ENCODE results near the gene CASP14. TPM values are rescaled to one million over a fixed set of nuclear protein-coding genes. Genes with fewer than 3 reads are reported as not detected.

Gene CASP14
- total and polyA plus RNA-seq, 2 experiments from 2014 or later: not detected

DNA sequence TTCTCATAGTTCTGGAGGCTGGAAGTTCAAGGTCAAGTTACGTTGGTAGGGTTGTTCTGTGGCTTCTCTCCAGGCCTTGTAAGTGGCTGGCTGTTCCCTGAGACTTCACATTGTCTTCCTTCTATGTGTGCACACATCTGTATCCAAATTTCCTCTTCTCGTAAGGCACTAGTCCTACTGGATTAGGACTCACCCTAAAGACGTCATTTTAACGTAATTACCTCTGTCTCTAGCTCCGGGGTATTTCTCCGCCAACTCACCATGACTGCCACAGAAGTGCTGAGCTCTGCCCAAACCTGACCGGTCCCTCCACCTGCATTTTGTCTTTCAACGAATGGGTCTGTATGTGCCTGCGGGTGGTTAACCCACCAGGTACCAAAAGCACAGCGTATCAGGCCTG is 49.2 kb downstream of the CASP14 start:
- Mint-ChIP-seq H3K27ac (no peak overlapping the region), H3K4me1 (no peaks in the 10 kb centered on the region), H3K36me3 (ENCODE audit: low read depth) (0 out of 3 replicates have a peak, but pooled peaks cover 2% of the 10 kb centered on the region), H3K4me3 (no peak overlapping the region), H3K27me3 (ENCODE audit: insufficient read depth, low read depth, poor library complexity) (peaks cover 7% of the 10 kb centered on the region), H3K9me3 (peaks cover 9% of the 10 kb centered on the region)
- no peak overlapping the region for H3K27ac ChIP-seq (ENCODE audit: low read depth)
- H3K4me1 ChIP-seq (ENCODE audit: insufficient read depth): no peaks in the 10 kb centered on the region
- ATAC-seq (no peak), DNase-seq (ENCODE audit: low spot score) (no peak)
- no peak overlapping the region for H3K4me2 ChIP-seq
- no peaks in the 10 kb centered on the region for H3K36me3 ChIP-seq (ENCODE audit: insufficient read depth)
- H3F3A ChIP-seq (replicated peaks; ENCODE audit: low read depth): no peaks in the 10 kb centered on the region
- no peaks in the 10 kb centered on the region for H3K27me3 ChIP-seq (ENCODE audit: insufficient read depth)
- TF ChIP-seq ZNF331 (CRISPR knock-in tag; IDR thresholded peaks at IDR 0.05; ENCODE audit: low read depth) (no peak), ETS1 (IDR thresholded peaks at IDR 0.05) (no peak), STAT1 (IDR thresholded peaks at IDR 0.05; ENCODE audit: unreplicated experiment) (no peak), NANOG (IDR thresholded peaks at IDR 0.05; ENCODE audit: borderline replicate concordance) (no peak), JUNB (IDR thresholded peaks at IDR 0.05; ENCODE audit: unreplicated experiment) (no peak), POLR2AphosphoS5 (IDR thresholded peaks at IDR 0.05; ENCODE audit: low read depth) (no peak), ZNF114 (CRISPR knock-in tag; IDR thresholded peaks at IDR 0.05) (no peak), EZH2 (IDR thresholded peaks at IDR 0.05; ENCODE audit: low read depth, unreplicated experiment) (no peak), CREB1 (CRISPR knock-in tag; IDR thresholded peaks at IDR 0.05; ENCODE audit: low read depth) (no peak), EZH2phosphoT487 (IDR thresholded peaks at IDR 0.05; ENCODE audit: unreplicated experiment) (no peak)
- TF ChIP-seq, protein P1, sequence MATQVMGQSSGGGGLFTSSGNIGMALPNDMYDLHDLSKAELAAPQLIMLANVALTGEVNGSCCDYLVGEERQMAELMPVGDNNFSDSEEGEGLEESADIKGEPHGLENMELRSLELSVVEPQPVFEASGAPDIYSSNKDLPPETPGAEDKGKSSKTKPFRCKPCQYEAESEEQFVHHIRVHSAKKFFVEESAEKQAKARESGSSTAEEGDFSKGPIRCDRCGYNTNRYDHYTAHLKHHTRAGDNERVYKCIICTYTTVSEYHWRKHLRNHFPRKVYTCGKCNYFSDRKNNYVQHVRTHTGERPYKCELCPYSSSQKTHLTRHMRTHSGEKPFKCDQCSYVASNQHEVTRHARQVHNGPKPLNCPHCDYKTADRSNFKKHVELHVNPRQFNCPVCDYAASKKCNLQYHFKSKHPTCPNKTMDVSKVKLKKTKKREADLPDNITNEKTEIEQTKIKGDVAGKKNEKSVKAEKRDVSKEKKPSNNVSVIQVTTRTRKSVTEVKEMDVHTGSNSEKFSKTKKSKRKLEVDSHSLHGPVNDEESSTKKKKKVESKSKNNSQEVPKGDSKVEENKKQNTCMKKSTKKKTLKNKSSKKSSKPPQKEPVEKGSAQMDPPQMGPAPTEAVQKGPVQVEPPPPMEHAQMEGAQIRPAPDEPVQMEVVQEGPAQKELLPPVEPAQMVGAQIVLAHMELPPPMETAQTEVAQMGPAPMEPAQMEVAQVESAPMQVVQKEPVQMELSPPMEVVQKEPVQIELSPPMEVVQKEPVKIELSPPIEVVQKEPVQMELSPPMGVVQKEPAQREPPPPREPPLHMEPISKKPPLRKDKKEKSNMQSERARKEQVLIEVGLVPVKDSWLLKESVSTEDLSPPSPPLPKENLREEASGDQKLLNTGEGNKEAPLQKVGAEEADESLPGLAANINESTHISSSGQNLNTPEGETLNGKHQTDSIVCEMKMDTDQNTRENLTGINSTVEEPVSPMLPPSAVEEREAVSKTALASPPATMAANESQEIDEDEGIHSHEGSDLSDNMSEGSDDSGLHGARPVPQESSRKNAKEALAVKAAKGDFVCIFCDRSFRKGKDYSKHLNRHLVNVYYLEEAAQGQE (IDR thresholded peaks at IDR 0.05; ENCODE audit: unreplicated experiment): no peak
- TF ChIP-seq, protein P2, sequence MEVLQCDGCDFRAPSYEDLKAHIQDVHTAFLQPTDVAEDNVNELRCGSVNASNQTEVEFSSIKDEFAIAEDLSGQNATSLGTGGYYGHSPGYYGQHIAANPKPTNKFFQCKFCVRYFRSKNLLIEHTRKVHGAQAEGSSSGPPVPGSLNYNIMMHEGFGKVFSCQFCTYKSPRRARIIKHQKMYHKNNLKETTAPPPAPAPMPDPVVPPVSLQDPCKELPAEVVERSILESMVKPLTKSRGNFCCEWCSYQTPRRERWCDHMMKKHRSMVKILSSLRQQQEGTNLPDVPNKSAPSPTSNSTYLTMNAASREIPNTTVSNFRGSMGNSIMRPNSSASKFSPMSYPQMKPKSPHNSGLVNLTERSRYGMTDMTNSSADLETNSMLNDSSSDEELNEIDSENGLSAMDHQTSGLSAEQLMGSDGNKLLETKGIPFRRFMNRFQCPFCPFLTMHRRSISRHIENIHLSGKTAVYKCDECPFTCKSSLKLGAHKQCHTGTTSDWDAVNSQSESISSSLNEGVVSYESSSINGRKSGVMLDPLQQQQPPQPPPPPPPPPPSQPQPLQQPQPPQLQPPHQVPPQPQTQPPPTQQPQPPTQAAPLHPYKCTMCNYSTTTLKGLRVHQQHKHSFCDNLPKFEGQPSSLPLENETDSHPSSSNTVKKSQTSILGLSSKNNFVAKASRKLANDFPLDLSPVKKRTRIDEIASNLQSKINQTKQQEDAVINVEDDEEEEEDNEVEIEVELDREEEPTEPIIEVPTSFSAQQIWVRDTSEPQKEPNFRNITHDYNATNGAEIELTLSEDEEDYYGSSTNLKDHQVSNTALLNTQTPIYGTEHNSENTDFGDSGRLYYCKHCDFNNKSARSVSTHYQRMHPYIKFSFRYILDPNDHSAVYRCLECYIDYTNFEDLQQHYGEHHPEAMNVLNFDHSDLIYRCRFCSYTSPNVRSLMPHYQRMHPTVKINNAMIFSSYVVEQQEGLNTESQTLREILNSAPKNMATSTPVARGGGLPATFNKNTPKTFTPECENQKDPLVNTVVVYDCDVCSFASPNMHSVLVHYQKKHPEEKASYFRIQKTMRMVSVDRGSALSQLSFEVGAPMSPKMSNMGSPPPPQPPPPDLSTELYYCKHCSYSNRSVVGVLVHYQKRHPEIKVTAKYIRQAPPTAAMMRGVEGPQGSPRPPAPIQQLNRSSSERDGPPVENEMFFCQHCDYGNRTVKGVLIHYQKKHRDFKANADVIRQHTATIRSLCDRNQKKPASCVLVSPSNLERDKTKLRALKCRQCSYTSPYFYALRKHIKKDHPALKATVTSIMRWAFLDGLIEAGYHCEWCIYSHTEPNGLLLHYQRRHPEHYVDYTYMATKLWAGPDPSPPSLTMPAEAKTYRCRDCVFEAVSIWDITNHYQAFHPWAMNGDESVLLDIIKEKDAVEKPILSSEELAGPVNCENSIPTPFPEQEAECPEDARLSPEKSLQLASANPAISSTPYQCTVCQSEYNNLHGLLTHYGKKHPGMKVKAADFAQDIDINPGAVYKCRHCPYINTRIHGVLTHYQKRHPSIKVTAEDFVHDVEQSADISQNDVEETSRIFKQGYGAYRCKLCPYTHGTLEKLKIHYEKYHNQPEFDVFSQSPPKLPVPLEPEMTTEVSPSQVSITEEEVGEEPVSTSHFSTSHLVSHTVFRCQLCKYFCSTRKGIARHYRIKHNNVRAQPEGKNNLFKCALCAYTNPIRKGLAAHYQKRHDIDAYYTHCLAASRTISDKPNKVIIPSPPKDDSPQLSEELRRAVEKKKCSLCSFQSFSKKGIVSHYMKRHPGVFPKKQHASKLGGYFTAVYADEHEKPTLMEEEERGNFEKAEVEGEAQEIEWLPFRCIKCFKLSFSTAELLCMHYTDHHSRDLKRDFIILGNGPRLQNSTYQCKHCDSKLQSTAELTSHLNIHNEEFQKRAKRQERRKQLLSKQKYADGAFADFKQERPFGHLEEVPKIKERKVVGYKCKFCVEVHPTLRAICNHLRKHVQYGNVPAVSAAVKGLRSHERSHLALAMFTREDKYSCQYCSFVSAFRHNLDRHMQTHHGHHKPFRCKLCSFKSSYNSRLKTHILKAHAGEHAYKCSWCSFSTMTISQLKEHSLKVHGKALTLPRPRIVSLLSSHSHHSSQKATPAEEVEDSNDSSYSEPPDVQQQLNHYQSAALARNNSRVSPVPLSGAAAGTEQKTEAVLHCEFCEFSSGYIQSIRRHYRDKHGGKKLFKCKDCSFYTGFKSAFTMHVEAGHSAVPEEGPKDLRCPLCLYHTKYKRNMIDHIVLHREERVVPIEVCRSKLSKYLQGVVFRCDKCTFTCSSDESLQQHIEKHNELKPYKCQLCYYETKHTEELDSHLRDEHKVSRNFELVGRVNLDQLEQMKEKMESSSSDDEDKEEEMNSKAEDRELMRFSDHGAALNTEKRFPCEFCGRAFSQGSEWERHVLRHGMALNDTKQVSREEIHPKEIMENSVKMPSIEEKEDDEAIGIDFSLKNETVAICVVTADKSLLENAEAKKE (CRISPR knock-in tag; IDR thresholded peaks at IDR 0.05): no peak
- TF ChIP-seq, protein P3, sequence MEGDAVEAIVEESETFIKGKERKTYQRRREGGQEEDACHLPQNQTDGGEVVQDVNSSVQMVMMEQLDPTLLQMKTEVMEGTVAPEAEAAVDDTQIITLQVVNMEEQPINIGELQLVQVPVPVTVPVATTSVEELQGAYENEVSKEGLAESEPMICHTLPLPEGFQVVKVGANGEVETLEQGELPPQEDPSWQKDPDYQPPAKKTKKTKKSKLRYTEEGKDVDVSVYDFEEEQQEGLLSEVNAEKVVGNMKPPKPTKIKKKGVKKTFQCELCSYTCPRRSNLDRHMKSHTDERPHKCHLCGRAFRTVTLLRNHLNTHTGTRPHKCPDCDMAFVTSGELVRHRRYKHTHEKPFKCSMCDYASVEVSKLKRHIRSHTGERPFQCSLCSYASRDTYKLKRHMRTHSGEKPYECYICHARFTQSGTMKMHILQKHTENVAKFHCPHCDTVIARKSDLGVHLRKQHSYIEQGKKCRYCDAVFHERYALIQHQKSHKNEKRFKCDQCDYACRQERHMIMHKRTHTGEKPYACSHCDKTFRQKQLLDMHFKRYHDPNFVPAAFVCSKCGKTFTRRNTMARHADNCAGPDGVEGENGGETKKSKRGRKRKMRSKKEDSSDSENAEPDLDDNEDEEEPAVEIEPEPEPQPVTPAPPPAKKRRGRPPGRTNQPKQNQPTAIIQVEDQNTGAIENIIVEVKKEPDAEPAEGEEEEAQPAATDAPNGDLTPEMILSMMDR (conservative IDR thresholded peaks at IDR 0.05; ENCODE audit: low read depth in 2 of 2): no peak
- H3K9me2 ChIP-seq (ENCODE audit: insufficient read depth): no peaks in the 10 kb centered on the region
- H4K20me1 ChIP-seq (replicated peaks; ENCODE audit: insufficient read depth): no peaks in the 10 kb centered on the region
- no peak overlapping the region for H3K4me3 ChIP-seq
- H2AFZ ChIP-seq: no peak overlapping the region; the same call in 1 of the 2 replicates
- no peaks in the 10 kb centered on the region for H3K79me2 ChIP-seq (replicated peaks; ENCODE audit: insufficient read depth)
